H1 (cell line): Measurements from ENCODE around the gene RIF1. TPM values are rescaled to one million over a fixed set of nuclear protein-coding genes. Genes with fewer than 3 reads are reported as not detected.

ENCODE experiments used
- CTCF ChIA-PET: fragments of 300-600 bp; sonication (Branson Sonifier 250); formaldehyde crosslinking; loops from one replicate; lab custom pipeline; 2021; ENCODE audit not compliant: partially characterized antibody; lab: Charles Lee
- POLR2A ChIA-PET: fragments of 300-600 bp; sonication (Branson Sonifier 250); formaldehyde crosslinking; loops from one replicate; lab custom pipeline; 2021; ENCODE audit warnings: inconsistent platforms; ENCODE audit not compliant: partially characterized antibody; lab: Charles Lee
- DNase-seq, 2 experiments: peaks; one replicate each; pipeline versions ENCODE4 v3.0.0 to v3.0.0-alpha.2; 2010 to 2022; ENCODE audit warnings: low spot score in 2 of 2, low read depth in 1 of 2, mixed read lengths in 1 of 2
- FAIRE-seq: peaks from 2 replicates; lab custom pipeline; 2011; peaks lifted over from hg19 to GRCh38; lab: Jason Lieb, UNC
- H2AFZ ChIP-seq: 2 replicates; pipeline ENCODE4 v1.8.1; 2012; ENCODE audit warnings: low read length, inconsistent platforms
- H2AK5ac ChIP-seq: 2 replicates; pipeline ENCODE4 v1.6.1; 2013; ENCODE audit warnings: low read depth, low read length
- H2BK120ac ChIP-seq: replicated peaks from 2 replicates; pipeline ENCODE3; 2013; ENCODE audit warnings: low read depth, low read length, inconsistent platforms
- H2BK12ac ChIP-seq: 2 replicates; pipeline ENCODE4 v1.6.1; 2013; ENCODE audit warnings: low read depth, low read length
- H2BK15ac ChIP-seq: 2 replicates; pipeline ENCODE4 v1.6.1; 2013; ENCODE audit warnings: low read length
- H2BK20ac ChIP-seq: 2 replicates; pipeline ENCODE4 v1.6.1; 2013; ENCODE audit warnings: low read length
- H2BK5ac ChIP-seq: 2 replicates; pipeline ENCODE4 v1.6.1; 2013; ENCODE audit warnings: low read depth, low read length
- H3K14ac ChIP-seq: 2 replicates; pipeline ENCODE4 v1.6.1; 2013; ENCODE audit warnings: inconsistent platforms; ENCODE audit not compliant: insufficient read length
- H3K18ac ChIP-seq: 2 replicates; pipeline ENCODE4 v1.6.1; 2013; ENCODE audit warnings: low read length; ENCODE audit errors: extremely low read depth
- H3K23ac ChIP-seq: 2 replicates; pipeline ENCODE4 v1.6.1; 2013; ENCODE audit warnings: inconsistent platforms; ENCODE audit not compliant: insufficient read length
- H3K23me2 ChIP-seq: 2 replicates; pipeline ENCODE4 v1.6.1; 2013; ENCODE audit warnings: low read depth, low read length
- H3K27ac ChIP-seq: 2 replicates; pipeline ENCODE4 v1.6.1; 2011; ENCODE audit warnings: low read depth, low read length, inconsistent platforms
- H3K27me3 ChIP-seq, 4 experiments: replicated peaks in 1 of 4; 1 replicate in 1 of 4; 2 replicates in 3 of 4; pipeline versions ENCODE4 v1.6.1 to v1.8.1; 2011 to 2013; ENCODE audit warnings: low read length in 3 of 4, mild to moderate bottlenecking in 3 of 4, inconsistent platforms in 2 of 4, mixed read lengths in 2 of 4, moderate library complexity in 1 of 4; ENCODE audit not compliant: control insufficient read depth in 3 of 4, insufficient read depth in 3 of 4; ENCODE audit errors: extremely low read depth in 1 of 4
- H3K36me3 ChIP-seq, 4 experiments: 2 replicates each; pipeline versions ENCODE4 v1.6.1 to v1.8.1; 2011 to 2013; ENCODE audit warnings: mild to moderate bottlenecking in 4 of 4, low read length in 3 of 4, moderate library complexity in 2 of 4, control low read depth in 1 of 4, inconsistent platforms in 1 of 4; ENCODE audit not compliant: insufficient read depth in 4 of 4, control insufficient read depth in 2 of 4
- H3K4ac ChIP-seq: replicated peaks from 2 replicates; pipeline ENCODE3; 2013; ENCODE audit warnings: low read length, low read depth, mixed read lengths, inconsistent platforms; ENCODE audit not compliant: insufficient read length
- H3K4me1 ChIP-seq, 4 experiments: replicated peaks in 1 of 4; 1 replicate in 1 of 4; 2 replicates in 3 of 4; pipeline versions ENCODE4 v1.6.1 to v1.8.1; 2011 to 2013; ENCODE audit warnings: low read length in 3 of 4, inconsistent platforms in 2 of 4, mixed read lengths in 1 of 4; ENCODE audit not compliant: insufficient read depth in 4 of 4, control insufficient read depth in 3 of 4
- H3K4me2 ChIP-seq, 2 experiments: 2 replicates each; pipeline versions ENCODE4 v1.6.1 to v1.8.1; 2011 to 2013; ENCODE audit warnings: low read depth in 2 of 2, low read length in 2 of 2, control low read depth in 1 of 2, inconsistent platforms in 1 of 2, mild to moderate bottlenecking in 1 of 2; ENCODE audit not compliant: insufficient read depth in 1 of 2
- H3K4me3 ChIP-seq, 4 experiments: fragments of 200-600, 300-600 bp in 1 of 4; sonication (generic), shearing (Covaris generic), sonication (Bioruptor Twin) in 1 of 4; 2 replicates each; pipeline versions ENCODE4 v1.5.1 to v1.8.1; 2011 to 2016; ENCODE audit warnings: low read length in 4 of 4, low read depth in 3 of 4, control low read depth in 2 of 4, inconsistent platforms in 2 of 4, mild to moderate bottlenecking in 2 of 4, mixed read lengths in 1 of 4, moderate library complexity in 1 of 4; ENCODE audit not compliant: insufficient read depth in 2 of 4; ENCODE audit errors: extremely low read depth in 1 of 4
- H3K56ac ChIP-seq: replicated peaks from 2 replicates; pipeline ENCODE3; 2013; ENCODE audit warnings: low read depth, mild to moderate bottlenecking, mixed read lengths, low read length, inconsistent platforms; ENCODE audit not compliant: insufficient read length
- H3K79me1 ChIP-seq: 2 replicates; pipeline ENCODE4 v1.6.1; 2013; ENCODE audit warnings: low read depth, low read length, control low read depth
- H3K79me2 ChIP-seq, 2 experiments: 2 replicates each; pipeline versions ENCODE4 v1.6.1 to v1.8.1; 2012 to 2013; ENCODE audit warnings: low read length in 2 of 2, mild to moderate bottlenecking in 2 of 2, inconsistent platforms in 1 of 2; ENCODE audit not compliant: insufficient read depth in 2 of 2, control insufficient read depth in 1 of 2
- H3K9ac ChIP-seq, 4 experiments: replicated peaks in 1 of 4; 1 replicate in 1 of 4; 2 replicates in 3 of 4; pipeline versions ENCODE4 v1.6.1 to v1.8.1; 2011 to 2013; ENCODE audit warnings: low read depth in 3 of 4, low read length in 3 of 4, control low read depth in 2 of 4, mild to moderate bottlenecking in 2 of 4, moderate library complexity in 2 of 4, inconsistent platforms in 1 of 4; ENCODE audit errors: extremely low read depth in 1 of 4
- H3K9me3 ChIP-seq, 2 experiments: 2 replicates each; pipeline versions ENCODE4 v1.6.1 to v1.8.1; 2012 to 2013; ENCODE audit warnings: mild to moderate bottlenecking in 2 of 2, moderate library complexity in 2 of 2, control low read depth in 1 of 2, inconsistent platforms in 1 of 2, low read depth in 1 of 2, low read length in 1 of 2, mixed read lengths in 1 of 2; ENCODE audit not compliant: insufficient read depth in 2 of 2
- H4K20me1 ChIP-seq, 2 experiments: replicated peaks in 1 of 2; 2 replicates each; pipeline versions ENCODE3 to v1.8.1; 2011 to 2013; ENCODE audit warnings: inconsistent platforms in 2 of 2, low read length in 2 of 2, mild to moderate bottlenecking in 1 of 2; ENCODE audit not compliant: insufficient read depth in 2 of 2, control insufficient read depth in 1 of 2
- H4K5ac ChIP-seq: 2 replicates; pipeline ENCODE4 v1.6.1; 2013; ENCODE audit warnings: low read length, low read depth, mixed read lengths, inconsistent platforms; ENCODE audit not compliant: insufficient read length
- H4K8ac ChIP-seq: 2 replicates; pipeline ENCODE4 v1.8.0; 2013; ENCODE audit warnings: mild to moderate bottlenecking, moderate library complexity, low read length, inconsistent platforms; ENCODE audit not compliant: insufficient read depth; ENCODE audit errors: extremely low read depth
- H4K91ac ChIP-seq: replicated peaks from 2 replicates; pipeline ENCODE3; 2013; ENCODE audit warnings: low read length, mixed read lengths, inconsistent platforms; ENCODE audit not compliant: insufficient read length
- ASH2L ChIP-seq: fragments of 200-600, 300-600 bp; sonication (generic); IDR thresholded peaks from one replicate; pipeline ENCODE4 v1.7.1; 2017; ENCODE audit warnings: low read length
- GABPA ChIP-seq: IDR thresholded peaks from 2 replicates; pipeline ENCODE4 v1.6.1; 2011; ENCODE audit warnings: mild to moderate bottlenecking, low read length, moderate library complexity, borderline replicate concordance; ENCODE audit not compliant: insufficient read depth
- GTF2F1 ChIP-seq: IDR thresholded peaks from 2 replicates; pipeline ENCODE4 v1.6.1; 2012; ENCODE audit warnings: low read depth, low read length, improper control_type of control experiment, borderline replicate concordance
- NANOG ChIP-seq: IDR thresholded peaks from 2 replicates; pipeline ENCODE4 v1.6.1; 2011; ENCODE audit warnings: low read length, low read depth, mild to moderate bottlenecking, inconsistent platforms; ENCODE audit not compliant: insufficient read depth, poor library complexity, severe bottlenecking
- PHF8 ChIP-seq: fragments of 200-600 bp; sonication (generic); conservative IDR thresholded peaks from 2 replicates; pipeline ENCODE4 v1.7.1; 2012; ENCODE audit warnings: low read depth, mild to moderate bottlenecking, inconsistent platforms, low read length, moderate library complexity
- POLR2A ChIP-seq, 2 experiments: IDR thresholded peaks; 1 replicate in 1 of 2; 2 replicates in 1 of 2; pipeline ENCODE4 v1.6.1; 2011; ENCODE audit warnings: low read depth in 2 of 2, low read length in 2 of 2, mild to moderate bottlenecking in 2 of 2; ENCODE audit errors: control extremely low read depth in 1 of 2
- RBBP5 ChIP-seq: IDR thresholded peaks from 2 replicates; pipeline ENCODE4 v1.7.1; 2012; ENCODE audit warnings: low read depth, mild to moderate bottlenecking, inconsistent platforms, low read length, moderate library complexity, borderline replicate concordance
- SAP30 ChIP-seq: fragments of 300-600 bp; sonication (generic); IDR thresholded peaks from 2 replicates; pipeline ENCODE4 v1.7.1; 2012; ENCODE audit warnings: low read length, moderate library complexity, mild to moderate bottlenecking, inconsistent platforms; ENCODE audit not compliant: insufficient read depth, insufficient replicate concordance
- YY1 ChIP-seq: IDR thresholded peaks from 2 replicates; pipeline ENCODE4 v1.6.1; 2011; ENCODE audit warnings: low read depth, mild to moderate bottlenecking, low read length
- ZNF274 ChIP-seq: IDR thresholded peaks from 2 replicates; pipeline ENCODE4 v1.7.0; 2012; ENCODE audit warnings: low read length, borderline replicate concordance; ENCODE audit errors: extremely low read depth
- WGBS, 2 experiments: shearing (Covaris generic) in 1 of 2; methylation state at CpG; one replicate each; pipeline versions ENCODE4 v1.1.6 to v1.1.7; 2013 to 2015; ENCODE audit warnings: low lambda C conversion rate in 2 of 2, mixed read lengths in 2 of 2, inconsistent platforms in 1 of 2, low coverage in 1 of 2, missing lambda C conversion rate in 1 of 2; ENCODE audit not compliant: insufficient replicate concordance in 2 of 2, insufficient coverage in 1 of 2, insufficient read length in 1 of 2; ENCODE audit errors: extremely low coverage in 1 of 2, missing lambda C conversion rate in 1 of 2; 5-methylcytosine and 5-hydroxymethylcytosine counted together
- polyA plus RNA-seq, 7 experiments: library from polyadenylated mRNA; depleted of rRNA in 3 of 7; stranded (reverse) in 5 of 7; unstranded in 2 of 7; fragments of >200 nt in 5 of 7; fragments of 200-250 nt in 2 of 7; gene quantifications; 1 replicate in 5 of 7; 2 replicates in 1 of 7; 4 replicates in 1 of 7; pipeline versions ENCODE4 v1.2.1 to v1.2.3, GENCODE V29; 2011 to 2013; ENCODE audit warnings: missing spikeins in 2 of 7, mixed read lengths in 2 of 7
- total RNA-seq: library from RNA; stranded (reverse); fragmentation: NEBNext Ultra II Directional; extraction: Animal tissue kit (Norgen Biotek cat#: 25700); gene quantifications from 2 replicates; pipeline ENCODE4 v1.2.1, GENCODE V29; 2021
- TF ChIP-seq, protein P1 (sequence below): IDR thresholded peaks from 2 replicates; pipeline ENCODE4 v1.6.1; 2011; ENCODE audit warnings: low read depth, mild to moderate bottlenecking, low read length; ENCODE audit not compliant: insufficient read depth
- TF ChIP-seq, protein P2 (sequence below): IDR thresholded peaks from 2 replicates; pipeline ENCODE4 v1.6.1; 2011; ENCODE audit warnings: low read length, improper control_type of control experiment

The RIF1 gene
- total and polyA plus RNA-seq, 2 of the 8 experiments (the other 6 are each of a cell fraction or from before 2014, with no cell fraction given): 9.5 to 104 TPM

GRCh38 chr2:151478011-151478410, 68.3 kb downstream of the RIF1 start:
- H3K18ac ChIP-seq: no peak overlapping the region
- no peak overlapping the region for H3K56ac ChIP-seq
- H2AFZ ChIP-seq: no peak overlapping the region
- H3K9ac ChIP-seq: no peak overlapping the region
- H3K27ac ChIP-seq: no peak overlapping the region
- no peaks in the 10 kb centered on the region for H3K4me1 ChIP-seq
- H3K79me1 ChIP-seq: no peaks in the 10 kb centered on the region
- H4K91ac ChIP-seq: no peak overlapping the region
- H3K23ac ChIP-seq: no peak overlapping the region
- H3K79me2 ChIP-seq: peaks cover 0 to 19% of the 10 kb centered on the region in 2 experiments; a peak in 2 of 4 replicates
- no peak overlapping the region for H2BK12ac ChIP-seq
- DNase-seq: no peak
- 95% methylated on average over 4 of the region's 4 CpGs; no CpG with 5 or more reads in 1 of the 2 experiments for WGBS, 2 experiments
- FAIRE-seq: no peak
- peaks cover 0 to 2% of the 10 kb centered on the region in 2 experiments for H4K20me1 ChIP-seq
- ChIA-PET POLR2A (interaction anchor here (0.8 to 1.1 kb wide), 3 partner anchors 21 to 46 kb away, joined by 3 read pairs; no protein-coding TSS in a partner anchor), CTCF (interaction anchor here (1.0 to 1.7 kb wide), 2 partner anchors 41 to 1906 kb away, joined by 3 read pairs; no protein-coding TSS in a partner anchor)
- no peak overlapping the region for H4K5ac ChIP-seq
- H3K9me3 ChIP-seq: no peaks in the 10 kb centered on the region
- no peak overlapping the region for H2BK15ac ChIP-seq
- H3K14ac ChIP-seq: no peak overlapping the region
- H3K4ac ChIP-seq: no peak overlapping the region
- no peak overlapping the region for H4K8ac ChIP-seq
- no peak overlapping the region for H3K4me2 ChIP-seq
- H2BK5ac ChIP-seq: no peak overlapping the region
- H3K36me3 ChIP-seq: peaks cover 4 to 74% (median 23%) of the 10 kb centered on the region in 4 experiments; a peak in 7 of 8 replicates
- H2BK20ac ChIP-seq: no peak overlapping the region
- H2AK5ac ChIP-seq: no peak overlapping the region
- no peak overlapping the region for H2BK120ac ChIP-seq
- H3K27me3 ChIP-seq: no peaks in the 10 kb centered on the region
- H3K4me3 ChIP-seq: no peak overlapping the region
- H3K23me2 ChIP-seq: no peaks in the 10 kb centered on the region
- TF ChIP-seq GABPA (no peak), GTF2F1 (no peak), RBBP5 (no peak), PHF8 (no peak), SAP30 (no peak), ZNF274 (no peak), YY1 (no peak), POLR2A (IDR thresholded peaks at IDR 0.05; ENCODE audit: control extremely low read depth in 1 of 2, low read depth in 2 of 2, low read length in 2 of 2) (no peak), NANOG (no peak), ASH2L (no peak)
- TF ChIP-seq, protein P1, sequence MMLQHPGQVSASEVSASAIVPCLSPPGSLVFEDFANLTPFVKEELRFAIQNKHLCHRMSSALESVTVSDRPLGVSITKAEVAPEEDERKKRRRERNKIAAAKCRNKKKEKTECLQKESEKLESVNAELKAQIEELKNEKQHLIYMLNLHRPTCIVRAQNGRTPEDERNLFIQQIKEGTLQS: no peak
- TF ChIP-seq, protein P2, sequence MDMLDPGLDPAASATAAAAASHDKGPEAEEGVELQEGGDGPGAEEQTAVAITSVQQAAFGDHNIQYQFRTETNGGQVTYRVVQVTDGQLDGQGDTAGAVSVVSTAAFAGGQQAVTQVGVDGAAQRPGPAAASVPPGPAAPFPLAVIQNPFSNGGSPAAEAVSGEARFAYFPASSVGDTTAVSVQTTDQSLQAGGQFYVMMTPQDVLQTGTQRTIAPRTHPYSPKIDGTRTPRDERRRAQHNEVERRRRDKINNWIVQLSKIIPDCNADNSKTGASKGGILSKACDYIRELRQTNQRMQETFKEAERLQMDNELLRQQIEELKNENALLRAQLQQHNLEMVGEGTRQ: no peak
